ENCODE data around the gene EVI5. TPM values are rescaled to one million over a fixed set of nuclear protein-coding genes. Genes with fewer than 3 reads are reported as not detected.
A peak's percentile ranks its signal among the peaks of the same experiment; 100 is the strongest.

The EVI5 gene
- polyA plus RNA-seq, 1 experiment, result 28.5 TPM

- DNase-seq (ENCODE audit: low read depth, low spot score), result no peak
- H3K27me3 ChIP-seq (ENCODE audit: control insufficient read depth, insufficient read depth, low read length), result peaks cover 2% of the 10 kb centered on the region
- no peak for TF ChIP-seq CTCF (IDR thresholded peaks at IDR 0.05; ENCODE audit: low read depth, low read length)
- ChIA-PET POLR2A (no interaction called here), CTCF (no interaction called here)
- no peak overlapping the region for H3K4me3 ChIP-seq (ENCODE audit: low read depth, low read length)
- no peaks in the 10 kb centered on the region for H3K9me3 ChIP-seq (ENCODE audit: control insufficient read depth, insufficient read depth, low read length)
- no peak overlapping the region for H3K27ac ChIP-seq (ENCODE audit: low read depth, low read length)
Measured at GRCh38 chr1:92461364-92462097, 323.4 kb downstream of the EVI5 start.

- H3K4me3 ChIP-seq (ENCODE audit: low read depth, low read length), result no peak overlapping the region
- CTCF ChIA-PET, result no interaction called here
- no peak for TF ChIP-seq CTCF (IDR thresholded peaks at IDR 0.05; ENCODE audit: low read depth, low read length)
- peaks cover 2% of the 10 kb centered on the region for H3K27me3 ChIP-seq (ENCODE audit: control insufficient read depth, insufficient read depth, low read length)
- H3K9me3 ChIP-seq (ENCODE audit: control insufficient read depth, insufficient read depth, low read length), result no peaks in the 10 kb centered on the region
- POLR2A ChIA-PET, result no interaction called here
- H3K27ac ChIP-seq (ENCODE audit: low read depth, low read length), result no peak overlapping the region
- no peak for DNase-seq (ENCODE audit: low read depth, low spot score)
Measured at GRCh38 chr1:92459871-92460320, 325.0 kb downstream of the EVI5 start.

Small RNAs within 50 kb of the gene (small RNA-seq; reads per million reads assigned to genes)
- not detected for gene AC104332.2 (ENCODE audit: insufficient read length, low read depth)
- gene RNU4-59P (ENCODE audit: insufficient read length, low read depth), result 4.6 reads per million, percentile 46 among the genes with 10 or more reads in this experiment

Other genes with a start within 250 kb of the EVI5 start
- 2,179 and 2,752 TPM in 2 replicates for gene RPL5, start 46.9 kb upstream of the EVI5 start, polyA plus RNA-seq (2011; rRNA removed)
- 35.9 and 50.8 TPM in 2 replicates for gene DIPK1A, start 176.4 kb upstream of the EVI5 start, polyA plus RNA-seq (2011; rRNA removed)